Measurements from ENCODE around the gene SEPSECS. TPM values are rescaled to one million over a fixed set of nuclear protein-coding genes. Genes with fewer than 3 reads are reported as not detected.

The SEPSECS gene
- total and polyA plus RNA-seq, 2 of the 13 experiments (the other 11 are each of a cell fraction or from before 2014, with no cell fraction given): 9.4 to 14.3 TPM

GRCh38 chr4:25075129-25075528 lies 85.1 kb downstream of the SEPSECS start:
- DNase-seq (ENCODE audit: low spot score) (no peak), FAIRE-seq (no peak), ATAC-seq (no peak)
- TF ChIP-seq ZNF841 (CRISPR knock-in tag; IDR thresholded peaks at IDR 0.05; ENCODE audit: borderline replicate concordance) (no peak), ZNF598 (CRISPR knock-in tag; IDR thresholded peaks at IDR 0.05; ENCODE audit: borderline replicate concordance) (no peak), XRCC5 (optimal IDR thresholded peaks at IDR 0.05; ENCODE audit: low read length) (no peak), ARNT2 (CRISPR knock-in tag; IDR thresholded peaks at IDR 0.05; ENCODE audit: low read depth) (no peak), CEBPG (CRISPR knock-in tag; IDR thresholded peaks at IDR 0.05) (no peak), FOXK2 (IDR thresholded peaks at IDR 0.05) (no peak), BCLAF1 (IDR thresholded peaks at IDR 0.05) (no peak), ZNF576 (CRISPR knock-in tag; IDR thresholded peaks at IDR 0.05) (no peak), KLF16 (CRISPR knock-in tag; IDR thresholded peaks at IDR 0.05) (no peak), HDAC2 (CRISPR knock-in tag; IDR thresholded peaks at IDR 0.05) (no peak), ZSCAN30 (CRISPR knock-in tag; IDR thresholded peaks at IDR 0.05) (no peak), GLI4 (CRISPR knock-in tag; IDR thresholded peaks at IDR 0.05; ENCODE audit: borderline replicate concordance) (no peak), MEIS2 (CRISPR knock-in tag; IDR thresholded peaks at IDR 0.05) (no peak), MYC (CRISPR knock-in tag; IDR thresholded peaks at IDR 0.05; ENCODE audit: borderline replicate concordance) (no peak), SP4 (CRISPR knock-in tag; IDR thresholded peaks at IDR 0.05) (no peak)
- TF ChIP-seq, protein P1, sequence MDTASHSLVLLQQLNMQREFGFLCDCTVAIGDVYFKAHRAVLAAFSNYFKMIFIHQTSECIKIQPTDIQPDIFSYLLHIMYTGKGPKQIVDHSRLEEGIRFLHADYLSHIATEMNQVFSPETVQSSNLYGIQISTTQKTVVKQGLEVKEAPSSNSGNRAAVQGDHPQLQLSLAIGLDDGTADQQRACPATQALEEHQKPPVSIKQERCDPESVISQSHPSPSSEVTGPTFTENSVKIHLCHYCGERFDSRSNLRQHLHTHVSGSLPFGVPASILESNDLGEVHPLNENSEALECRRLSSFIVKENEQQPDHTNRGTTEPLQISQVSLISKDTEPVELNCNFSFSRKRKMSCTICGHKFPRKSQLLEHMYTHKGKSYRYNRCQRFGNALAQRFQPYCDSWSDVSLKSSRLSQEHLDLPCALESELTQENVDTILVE (CRISPR knock-in tag; IDR thresholded peaks at IDR 0.05): no peak
- intact Hi-C loops (cut with micrococcal nuclease; ENCODE audit: unreplicated experiment) (no loop called here), in situ Hi-C loops (cut with HindIII; ENCODE audit: extremely low pct_ligation_motif_present, low pct_unique_long_range_greater_than_20kb) (no loop called here)
- H3K36me3 ChIP-seq (replicated peaks in 1 of 2; ENCODE audit: control insufficient read depth in 1 of 2, insufficient read depth in 2 of 2, low read length in 2 of 2): no peaks in the 10 kb centered on the region
- WGBS (ENCODE audit: low lambda C conversion rate): 72% methylated on average over 6 of the region's 11 CpGs
- H2AFZ ChIP-seq (ENCODE audit: low read length): no peak overlapping the region
- CTCF ChIA-PET (ENCODE audit: low intra/inter-chr PET ratio, low total read pairs): no interaction called here
- no peaks in the 10 kb centered on the region for H3K9me3 ChIP-seq (ENCODE audit: low read length)
- H3K4me3 ChIP-seq (replicated peaks in 1 of 3; ENCODE audit: insufficient read depth in 1 of 3, low read depth in 2 of 3, low read length in 3 of 3): no peak overlapping the region
- H4K20me1 ChIP-seq (ENCODE audit: insufficient read depth, low read length): no peaks in the 10 kb centered on the region
- no peaks in the 10 kb centered on the region for H3K4me1 ChIP-seq (ENCODE audit: insufficient read depth, low read length)
- peaks cover 0 to 6% of the 10 kb centered on the region in 2 experiments; a peak in 2 of 5 replicates for H3K27me3 ChIP-seq (ENCODE audit: control insufficient read depth in 1 of 2, insufficient read depth in 2 of 2, low read length in 2 of 2)
- H3K27ac ChIP-seq (ENCODE audit: extremely low read length, insufficient read depth, low read length): no peak overlapping the region
- H3K79me2 ChIP-seq (ENCODE audit: insufficient read depth, low read length): no peaks in the 10 kb centered on the region
- POLR2A ChIA-PET: no interaction called here
- BruUV-seq (replicated peaks): no TSS peak
- H3K9ac ChIP-seq (ENCODE audit: insufficient read depth, low read depth, low read length): no peak overlapping the region
- no peak overlapping the region for H3K4me2 ChIP-seq (ENCODE audit: low read depth, low read length)
